ENCODE results near the gene COPG1. TPM values are rescaled to one million over a fixed set of nuclear protein-coding genes. Genes with fewer than 3 reads are reported as not detected.
A peak's percentile ranks its signal among the peaks of the same experiment; 100 is the strongest.

COPG1 gene
- total and polyA plus RNA-seq, 4 donors: 49.8 to 177 (median 87.0) TPM

DNA sequence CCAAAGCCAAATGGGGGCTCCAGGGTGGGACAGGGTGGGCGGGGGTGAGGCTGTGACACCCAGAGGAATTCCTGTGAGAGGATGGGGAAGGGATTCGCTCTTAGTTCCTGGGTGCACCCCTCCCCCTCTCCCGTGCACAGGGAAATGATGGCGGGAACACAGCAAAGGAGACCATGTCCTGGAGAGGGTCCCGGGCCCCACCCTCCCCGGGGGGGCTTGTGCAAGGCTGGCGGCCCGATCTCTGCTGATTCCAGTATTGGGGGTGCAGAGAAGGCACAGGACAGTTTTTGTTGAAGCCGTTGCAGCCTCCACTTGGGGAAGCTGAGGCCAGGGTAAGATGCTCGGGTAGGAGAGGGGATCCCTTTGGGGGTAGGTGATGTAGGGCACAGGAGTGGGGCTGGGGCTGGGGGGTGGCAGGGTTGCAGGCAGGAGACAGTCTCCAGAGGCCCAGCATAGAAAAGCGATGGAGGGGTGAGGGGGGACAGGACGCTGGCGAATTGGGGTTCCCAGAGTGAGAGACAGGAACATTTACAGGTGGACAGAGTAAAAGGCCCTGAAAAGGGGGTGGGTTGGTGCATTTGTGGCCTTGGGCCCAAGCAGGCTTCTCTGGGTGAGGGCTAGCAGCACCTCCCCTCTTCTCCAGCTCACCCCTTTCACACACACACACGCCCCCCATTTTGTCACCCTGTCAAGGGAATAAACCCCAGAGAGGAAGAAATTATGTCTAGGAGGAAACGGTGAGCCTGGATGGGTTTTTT lies 67.8 kb downstream of the COPG1 start:
- no peak for DNase-seq (ENCODE audit: low spot score)

DNA sequence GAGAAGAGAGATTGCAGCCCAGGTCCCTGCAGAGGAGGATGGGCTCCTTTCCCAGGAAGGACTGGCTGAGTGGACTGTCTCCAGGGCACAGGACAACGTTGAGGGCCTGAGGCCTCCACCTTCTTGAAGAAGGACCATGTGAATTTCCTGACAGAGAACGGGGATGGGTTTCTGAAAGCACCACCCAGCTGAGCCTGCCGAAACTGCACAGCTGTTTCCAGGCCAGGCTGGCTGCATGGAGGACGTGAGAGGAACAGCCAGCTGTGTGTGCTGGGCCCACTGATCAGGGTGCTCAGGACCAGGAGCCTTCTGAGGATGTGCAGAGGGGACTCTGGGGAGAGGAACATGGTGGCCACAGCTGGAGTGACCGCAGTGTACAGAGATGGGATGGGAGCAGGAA lies 68.4 kb downstream of the COPG1 start:
- Histone ChIP-seq H3K27ac (ENCODE audit: low read depth in 1 of 2, low read length in 2 of 2) (no peak overlapping the region), H3K27me3 (ENCODE audit: control insufficient read depth in 4 of 4, insufficient read depth in 4 of 4, low read length in 3 of 4) (no peaks in the 10 kb centered on the region), H3K36me3 (ENCODE audit: control insufficient read depth in 4 of 4, insufficient read depth in 3 of 4, low read depth in 1 of 4, low read length in 3 of 4) (no peaks in the 10 kb centered on the region), H3K9ac (ENCODE audit: low read depth in 1 of 2, low read length in 2 of 2) (no peak overlapping the region), H3K4me1 (ENCODE audit: control insufficient read depth in 4 of 4, insufficient read depth in 4 of 4, low read length in 3 of 4) (peaks cover 9 to 22% (median 19%) of the 10 kb centered on the region in 4 donors), H3K4me3 (ENCODE audit: low read depth in 1 of 3, low read length in 3 of 3) (no peak overlapping the region), H3K9me3 (ENCODE audit: control insufficient read depth in 4 of 4, low read length in 3 of 4) (no peaks in the 10 kb centered on the region)
- no peak for DNase-seq (ENCODE audit: low spot score)
- WGBS: 84% methylated on average over 5 of the region's 5 CpGs
- TF ChIP-seq FOXA1 (IDR thresholded peaks at IDR 0.05) (no peak), YY1 (IDR thresholded peaks at IDR 0.05) (no peak), NR2F2 (IDR thresholded peaks at IDR 0.05) (no peak), JUND (IDR thresholded peaks at IDR 0.05) (no peak)

More for the DNA sequence above, 67.8 kb downstream of the COPG1 start:
- no peaks in the 10 kb centered on the region for H3K9me3 ChIP-seq (ENCODE audit: control insufficient read depth in 4 of 4, low read length in 3 of 4)
- H3K4me3 ChIP-seq (ENCODE audit: low read depth in 1 of 3, low read length in 3 of 3): peak overlapping the region; percentile 69 to 88 (median 76)
- H3K36me3 ChIP-seq (ENCODE audit: control insufficient read depth in 4 of 4, insufficient read depth in 3 of 4, low read depth in 1 of 4, low read length in 3 of 4): no peaks in the 10 kb centered on the region
- no peak overlapping the region for H3K9ac ChIP-seq (ENCODE audit: low read depth in 1 of 2, low read length in 2 of 2)
- peaks cover 9 to 22% (median 19%) of the 10 kb centered on the region in 4 donors for H3K4me1 ChIP-seq (ENCODE audit: control insufficient read depth in 4 of 4, insufficient read depth in 4 of 4, low read length in 3 of 4)
- TF ChIP-seq, protein P1, sequence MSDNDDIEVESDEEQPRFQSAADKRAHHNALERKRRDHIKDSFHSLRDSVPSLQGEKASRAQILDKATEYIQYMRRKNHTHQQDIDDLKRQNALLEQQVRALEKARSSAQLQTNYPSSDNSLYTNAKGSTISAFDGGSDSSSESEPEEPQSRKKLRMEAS (IDR thresholded peaks at IDR 0.05): no peak
- no peak for TF ChIP-seq RAD21 (IDR thresholded peaks at IDR 0.05)
- TF ChIP-seq, protein P2, sequence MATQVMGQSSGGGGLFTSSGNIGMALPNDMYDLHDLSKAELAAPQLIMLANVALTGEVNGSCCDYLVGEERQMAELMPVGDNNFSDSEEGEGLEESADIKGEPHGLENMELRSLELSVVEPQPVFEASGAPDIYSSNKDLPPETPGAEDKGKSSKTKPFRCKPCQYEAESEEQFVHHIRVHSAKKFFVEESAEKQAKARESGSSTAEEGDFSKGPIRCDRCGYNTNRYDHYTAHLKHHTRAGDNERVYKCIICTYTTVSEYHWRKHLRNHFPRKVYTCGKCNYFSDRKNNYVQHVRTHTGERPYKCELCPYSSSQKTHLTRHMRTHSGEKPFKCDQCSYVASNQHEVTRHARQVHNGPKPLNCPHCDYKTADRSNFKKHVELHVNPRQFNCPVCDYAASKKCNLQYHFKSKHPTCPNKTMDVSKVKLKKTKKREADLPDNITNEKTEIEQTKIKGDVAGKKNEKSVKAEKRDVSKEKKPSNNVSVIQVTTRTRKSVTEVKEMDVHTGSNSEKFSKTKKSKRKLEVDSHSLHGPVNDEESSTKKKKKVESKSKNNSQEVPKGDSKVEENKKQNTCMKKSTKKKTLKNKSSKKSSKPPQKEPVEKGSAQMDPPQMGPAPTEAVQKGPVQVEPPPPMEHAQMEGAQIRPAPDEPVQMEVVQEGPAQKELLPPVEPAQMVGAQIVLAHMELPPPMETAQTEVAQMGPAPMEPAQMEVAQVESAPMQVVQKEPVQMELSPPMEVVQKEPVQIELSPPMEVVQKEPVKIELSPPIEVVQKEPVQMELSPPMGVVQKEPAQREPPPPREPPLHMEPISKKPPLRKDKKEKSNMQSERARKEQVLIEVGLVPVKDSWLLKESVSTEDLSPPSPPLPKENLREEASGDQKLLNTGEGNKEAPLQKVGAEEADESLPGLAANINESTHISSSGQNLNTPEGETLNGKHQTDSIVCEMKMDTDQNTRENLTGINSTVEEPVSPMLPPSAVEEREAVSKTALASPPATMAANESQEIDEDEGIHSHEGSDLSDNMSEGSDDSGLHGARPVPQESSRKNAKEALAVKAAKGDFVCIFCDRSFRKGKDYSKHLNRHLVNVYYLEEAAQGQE (IDR thresholded peaks at IDR 0.05): no peak
- no peak for TF ChIP-seq HNF4G (IDR thresholded peaks at IDR 0.05)
- TF ChIP-seq GABPA (IDR thresholded peaks at IDR 0.05 in 1 of 2, conservative IDR thresholded peaks at IDR 0.05 in 1 of 2): no peak
- TF ChIP-seq, protein P3, sequence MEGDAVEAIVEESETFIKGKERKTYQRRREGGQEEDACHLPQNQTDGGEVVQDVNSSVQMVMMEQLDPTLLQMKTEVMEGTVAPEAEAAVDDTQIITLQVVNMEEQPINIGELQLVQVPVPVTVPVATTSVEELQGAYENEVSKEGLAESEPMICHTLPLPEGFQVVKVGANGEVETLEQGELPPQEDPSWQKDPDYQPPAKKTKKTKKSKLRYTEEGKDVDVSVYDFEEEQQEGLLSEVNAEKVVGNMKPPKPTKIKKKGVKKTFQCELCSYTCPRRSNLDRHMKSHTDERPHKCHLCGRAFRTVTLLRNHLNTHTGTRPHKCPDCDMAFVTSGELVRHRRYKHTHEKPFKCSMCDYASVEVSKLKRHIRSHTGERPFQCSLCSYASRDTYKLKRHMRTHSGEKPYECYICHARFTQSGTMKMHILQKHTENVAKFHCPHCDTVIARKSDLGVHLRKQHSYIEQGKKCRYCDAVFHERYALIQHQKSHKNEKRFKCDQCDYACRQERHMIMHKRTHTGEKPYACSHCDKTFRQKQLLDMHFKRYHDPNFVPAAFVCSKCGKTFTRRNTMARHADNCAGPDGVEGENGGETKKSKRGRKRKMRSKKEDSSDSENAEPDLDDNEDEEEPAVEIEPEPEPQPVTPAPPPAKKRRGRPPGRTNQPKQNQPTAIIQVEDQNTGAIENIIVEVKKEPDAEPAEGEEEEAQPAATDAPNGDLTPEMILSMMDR (IDR thresholded peaks at IDR 0.05; ENCODE audit: low read depth, low read length, missing input control): no peak
- TF ChIP-seq EGR1 (IDR thresholded peaks at IDR 0.05; ENCODE audit: low read depth in 2 of 2): no peak
- no peak for TF ChIP-seq JUND (IDR thresholded peaks at IDR 0.05)
- TF ChIP-seq, protein P4, sequence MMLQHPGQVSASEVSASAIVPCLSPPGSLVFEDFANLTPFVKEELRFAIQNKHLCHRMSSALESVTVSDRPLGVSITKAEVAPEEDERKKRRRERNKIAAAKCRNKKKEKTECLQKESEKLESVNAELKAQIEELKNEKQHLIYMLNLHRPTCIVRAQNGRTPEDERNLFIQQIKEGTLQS (IDR thresholded peaks at IDR 0.05): no peak
- no peaks in the 10 kb centered on the region for H3K27me3 ChIP-seq (ENCODE audit: control insufficient read depth in 4 of 4, insufficient read depth in 4 of 4, low read length in 3 of 4)
- 44% methylated on average over 15 of the region's 15 CpGs for WGBS
- peak overlapping the region in 1 of 2 donors; percentile 77 for H3K27ac ChIP-seq (ENCODE audit: low read depth in 1 of 2, low read length in 2 of 2)
